HEK293T (cell line): ENCODE results near the gene MAD1L1.

ENCODE experiments used
- CTCF ChIA-PET: fragments of 350-600 bp; formaldehyde crosslinking; extraction: SDS; loops from one replicate; lab custom pipeline; 2021; ENCODE audit warnings: antibody characterized with exemption, inconsistent platforms; lab: Yijun Ruan, JAX
- POLR2A ChIA-PET: fragments of 350-600 bp; formaldehyde crosslinking; extraction: SDS; loops from one replicate; lab custom pipeline; 2020; ENCODE audit warnings: antibody characterized with exemption, inconsistent platforms; lab: Yijun Ruan, JAX
- DNase-seq: peaks from one replicate; pipeline ENCODE4 v3.0.0; 2012; ENCODE audit warnings: mixed read lengths; ENCODE audit errors: extremely low spot score
- ARNT ChIP-seq: fragments of 450-650 bp; IDR thresholded peaks from 2 replicates; pipeline ENCODE4 v1.6.1; 2017; ENCODE audit warnings: mild to moderate bottlenecking
- BHLHE40 ChIP-seq: fragments of 450-650 bp; IDR thresholded peaks from 2 replicates; pipeline ENCODE4 v1.6.1; 2016; ENCODE audit warnings: mild to moderate bottlenecking, moderate library complexity, borderline replicate concordance
- CTBP1 ChIP-seq: fragments of 450-650 bp; IDR thresholded peaks from 2 replicates; pipeline ENCODE4 v1.6.1; 2016; ENCODE audit warnings: borderline replicate concordance
- ELF4 ChIP-seq: fragments of 450-650 bp; IDR thresholded peaks from 2 replicates; pipeline ENCODE4 v1.6.1; 2017; ENCODE audit warnings: antibody characterized with exemption
- FOXA1 ChIP-seq: fragments of 450-650 bp; IDR thresholded peaks from 2 replicates; pipeline ENCODE4 v1.6.1; 2016; ENCODE audit warnings: mild to moderate bottlenecking
- FOXK2 ChIP-seq: fragments of 450-650 bp; IDR thresholded peaks from 2 replicates; pipeline ENCODE4 v1.6.1; 2016; ENCODE audit warnings: mild to moderate bottlenecking
- FOXM1 ChIP-seq: fragments of 450-650 bp; IDR thresholded peaks from 2 replicates; pipeline ENCODE4 v1.6.1; 2017; ENCODE audit warnings: mild to moderate bottlenecking, borderline replicate concordance
- HDGF ChIP-seq: fragments of 450-650 bp; IDR thresholded peaks from 2 replicates; pipeline ENCODE4 v1.6.1; 2017; ENCODE audit warnings: antibody characterized with exemption, borderline replicate concordance
- L3MBTL2 ChIP-seq: fragments of 450-650 bp; conservative IDR thresholded peaks from 2 replicates; pipeline ENCODE4 v1.6.1; 2016; ENCODE audit warnings: mild to moderate bottlenecking
- LEF1 ChIP-seq: fragments of 450-650 bp; IDR thresholded peaks from 2 replicates; pipeline ENCODE4 v1.6.1; 2017; ENCODE audit warnings: mild to moderate bottlenecking, borderline replicate concordance
- NFRKB ChIP-seq: fragments of 450-650 bp; IDR thresholded peaks from 2 replicates; pipeline ENCODE4 v1.6.1; 2016; ENCODE audit warnings: mild to moderate bottlenecking, moderate library complexity
- SP1 ChIP-seq: fragments of 450-650 bp; IDR thresholded peaks from 2 replicates; pipeline ENCODE4 v1.6.1; 2017
- SUZ12 ChIP-seq: fragments of 450-650 bp; IDR thresholded peaks from 2 replicates; pipeline ENCODE4 v1.6.1; 2016; ENCODE audit warnings: mild to moderate bottlenecking
- TARDBP ChIP-seq: fragments of 450-650 bp; IDR thresholded peaks from 2 replicates; pipeline ENCODE4 v1.6.1; 2016
- ZNF384 ChIP-seq: fragments of 450-650 bp; IDR thresholded peaks from 2 replicates; pipeline ENCODE4 v1.6.1; 2016
- TF ChIP-seq, protein P1 (sequence below): fragments of 450-650 bp; IDR thresholded peaks from 2 replicates; pipeline ENCODE4 v1.6.1; 2016

Gene MAD1L1

DNA sequence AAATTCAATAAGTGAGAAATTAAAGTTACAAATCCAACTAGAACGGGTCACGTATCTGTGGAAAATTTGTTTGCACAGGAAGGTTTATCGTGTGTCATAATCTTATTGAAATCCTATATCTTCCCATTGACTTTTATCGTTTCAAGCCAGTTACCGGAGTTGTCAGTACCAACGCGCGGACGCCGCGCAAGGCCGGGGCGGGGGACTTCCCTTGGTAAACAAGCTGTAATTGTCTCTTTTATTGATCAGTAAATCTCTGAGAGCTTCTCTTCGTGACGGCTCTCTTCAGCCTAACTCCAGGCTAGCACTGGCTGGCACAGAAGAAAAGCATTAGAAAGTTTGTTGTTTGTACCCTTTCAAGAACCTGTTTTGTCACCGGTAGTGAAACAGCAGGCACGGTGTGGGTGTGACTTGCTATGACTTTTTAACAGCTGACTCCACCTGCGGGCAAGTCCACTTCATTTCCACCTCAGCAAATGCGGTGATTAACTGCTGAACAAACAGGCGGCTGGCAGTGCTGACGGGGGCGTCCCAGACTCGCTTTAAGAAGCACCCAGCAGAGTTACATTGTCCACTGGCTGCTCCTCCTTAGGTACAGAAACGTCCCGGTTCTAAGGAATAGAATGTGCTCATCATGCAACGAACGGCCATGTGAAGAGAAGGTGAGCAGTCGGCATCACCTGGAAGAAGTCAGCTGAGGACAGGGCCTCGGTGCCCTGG is 215.8 kb downstream of the MAD1L1 start:
- TF ChIP-seq HDGF = no peak
- TF ChIP-seq BHLHE40 = no peak
- TF ChIP-seq, protein P1, sequence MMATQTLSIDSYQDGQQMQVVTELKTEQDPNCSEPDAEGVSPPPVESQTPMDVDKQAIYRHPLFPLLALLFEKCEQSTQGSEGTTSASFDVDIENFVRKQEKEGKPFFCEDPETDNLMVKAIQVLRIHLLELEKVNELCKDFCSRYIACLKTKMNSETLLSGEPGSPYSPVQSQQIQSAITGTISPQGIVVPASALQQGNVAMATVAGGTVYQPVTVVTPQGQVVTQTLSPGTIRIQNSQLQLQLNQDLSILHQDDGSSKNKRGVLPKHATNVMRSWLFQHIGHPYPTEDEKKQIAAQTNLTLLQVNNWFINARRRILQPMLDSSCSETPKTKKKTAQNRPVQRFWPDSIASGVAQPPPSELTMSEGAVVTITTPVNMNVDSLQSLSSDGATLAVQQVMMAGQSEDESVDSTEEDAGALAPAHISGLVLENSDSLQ = peak; percentile 22; the same call in 1 of the 2 replicates
- no peak for TF ChIP-seq ZNF384
- no peak for TF ChIP-seq SP1
- TF ChIP-seq TARDBP = no peak
- TF ChIP-seq FOXM1 = no peak
- no peak for TF ChIP-seq ARNT
- CTCF ChIA-PET = no interaction called here
- DNase-seq = no peak
- POLR2A ChIA-PET = no interaction called here

DNA sequence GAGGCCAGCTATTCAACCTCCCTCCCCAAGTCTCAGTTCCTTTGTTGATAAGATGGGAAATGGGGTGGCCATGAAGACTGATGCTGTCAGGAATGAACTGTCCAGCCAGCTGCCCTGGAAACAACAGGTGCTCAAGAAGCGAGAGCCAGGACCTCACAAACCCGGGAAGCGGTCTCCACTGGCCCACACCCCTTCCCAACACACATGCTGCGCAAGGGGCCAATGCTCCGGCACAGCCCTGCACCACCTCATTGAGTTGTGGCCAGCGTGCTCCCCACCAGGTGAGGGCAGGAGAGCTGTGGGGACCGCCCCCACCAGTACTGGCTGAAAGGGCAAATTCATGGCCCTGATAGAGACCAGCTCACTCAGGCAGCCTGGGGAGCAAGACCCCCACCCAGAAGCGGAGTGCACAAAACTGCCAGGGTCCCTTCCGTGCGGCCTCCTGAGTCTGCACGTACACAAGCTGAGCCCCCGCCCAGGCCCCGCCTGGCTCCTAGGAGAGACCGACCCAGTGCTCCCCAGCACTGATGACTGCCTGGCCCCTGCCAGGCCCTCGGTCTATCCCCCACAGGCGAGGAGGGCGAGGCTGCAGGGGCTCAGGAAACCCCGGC is 216.6 kb downstream of the MAD1L1 start:
- POLR2A ChIA-PET = no interaction called here
- DNase-seq = no peak
- CTCF ChIA-PET = interaction anchor here (0.6 kb wide), 1 partner anchor 233 kb away, joined by 3 read pairs; no protein-coding TSS in a partner anchor
- TF ChIP-seq TARDBP (no peak), FOXM1 (no peak), SP1 (no peak), L3MBTL2 (no peak), ZNF384 (no peak), FOXK2 (no peak), FOXA1 (no peak), BHLHE40 (no peak), NFRKB (no peak), ARNT (no peak), ELF4 (no peak)
- TF ChIP-seq, protein P1 = no peak

DNA sequence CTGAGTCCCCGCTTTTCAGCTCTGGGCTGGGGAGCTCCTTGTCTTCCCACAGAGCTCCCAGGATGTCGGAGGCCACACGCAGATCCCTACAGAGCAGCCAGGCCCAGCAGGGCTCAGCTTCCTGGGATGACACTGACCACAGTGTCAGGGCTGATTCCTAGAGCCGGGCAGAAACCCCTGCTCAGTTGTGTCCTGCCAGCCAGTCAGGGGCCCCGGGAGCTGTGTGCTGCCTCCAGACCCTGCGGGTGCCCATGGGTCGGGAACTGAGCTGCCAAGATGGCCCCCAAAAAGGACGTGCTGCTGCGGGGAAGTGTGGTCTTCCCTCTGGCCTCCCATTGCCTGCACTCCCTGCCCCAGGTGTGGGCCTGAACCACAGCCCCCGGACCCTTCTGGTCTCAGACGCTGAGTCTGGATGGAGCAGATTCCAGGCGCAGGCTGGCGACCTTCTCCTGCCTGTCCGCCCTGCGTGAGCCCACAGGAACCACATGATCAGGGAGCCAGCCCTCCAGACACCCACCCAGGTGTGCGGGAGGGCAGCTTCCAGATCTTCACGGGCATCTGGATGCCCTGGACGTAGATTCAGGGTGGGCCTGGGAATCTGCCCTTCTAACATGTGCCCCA is 217.4 kb downstream of the MAD1L1 start:
- ChIA-PET POLR2A (no interaction called here), CTCF (interaction anchor here (0.6 kb wide), 1 partner anchor 233 kb away, joined by 3 read pairs; no protein-coding TSS in a partner anchor)
- TF ChIP-seq HDGF (no peak), CTBP1 (no peak), FOXA1 (no peak)
- no peak for DNase-seq

DNA sequence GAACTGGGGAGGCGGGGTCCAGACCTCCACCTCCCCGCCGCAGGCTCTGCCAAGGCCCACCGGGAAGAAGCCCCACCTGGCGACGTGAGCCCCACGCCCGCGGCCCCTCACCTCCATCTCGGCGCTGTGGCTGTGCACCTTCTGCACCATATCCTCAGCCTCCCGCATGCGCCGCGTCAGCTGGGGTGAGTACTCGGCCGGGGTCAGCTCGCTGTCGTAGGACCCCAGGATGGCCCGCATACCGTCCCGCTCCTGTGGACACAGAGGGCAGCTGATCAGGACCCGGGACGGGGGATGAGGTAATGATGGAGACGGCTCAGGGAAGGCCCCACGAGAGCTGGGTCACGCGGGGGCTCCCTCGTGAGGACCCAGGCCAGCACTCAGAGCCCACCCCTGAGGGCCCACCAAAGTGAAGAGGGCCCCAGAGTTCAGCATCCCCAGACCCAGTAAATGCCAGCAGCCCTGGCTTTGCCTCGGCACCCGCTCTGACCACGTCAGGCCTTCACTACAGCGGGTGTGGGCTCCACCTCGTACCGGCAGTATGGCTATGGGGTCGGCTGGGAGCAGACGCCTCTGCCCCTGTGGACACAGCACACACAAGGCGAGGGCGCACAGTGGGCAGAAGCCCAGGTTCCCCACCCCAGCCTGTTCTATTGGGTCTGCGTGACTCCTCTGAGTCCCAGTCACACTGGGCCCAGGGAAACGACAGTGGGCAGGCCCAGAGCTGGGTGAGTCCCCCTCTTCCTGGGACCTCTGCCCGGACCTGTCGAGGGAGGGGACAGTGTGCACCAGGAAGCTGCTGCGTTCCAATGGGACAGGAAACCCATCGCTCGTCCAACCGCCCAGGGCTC is 218.1 kb downstream of the MAD1L1 start:
- CTCF ChIA-PET = no interaction called here
- no peak for DNase-seq

DNA sequence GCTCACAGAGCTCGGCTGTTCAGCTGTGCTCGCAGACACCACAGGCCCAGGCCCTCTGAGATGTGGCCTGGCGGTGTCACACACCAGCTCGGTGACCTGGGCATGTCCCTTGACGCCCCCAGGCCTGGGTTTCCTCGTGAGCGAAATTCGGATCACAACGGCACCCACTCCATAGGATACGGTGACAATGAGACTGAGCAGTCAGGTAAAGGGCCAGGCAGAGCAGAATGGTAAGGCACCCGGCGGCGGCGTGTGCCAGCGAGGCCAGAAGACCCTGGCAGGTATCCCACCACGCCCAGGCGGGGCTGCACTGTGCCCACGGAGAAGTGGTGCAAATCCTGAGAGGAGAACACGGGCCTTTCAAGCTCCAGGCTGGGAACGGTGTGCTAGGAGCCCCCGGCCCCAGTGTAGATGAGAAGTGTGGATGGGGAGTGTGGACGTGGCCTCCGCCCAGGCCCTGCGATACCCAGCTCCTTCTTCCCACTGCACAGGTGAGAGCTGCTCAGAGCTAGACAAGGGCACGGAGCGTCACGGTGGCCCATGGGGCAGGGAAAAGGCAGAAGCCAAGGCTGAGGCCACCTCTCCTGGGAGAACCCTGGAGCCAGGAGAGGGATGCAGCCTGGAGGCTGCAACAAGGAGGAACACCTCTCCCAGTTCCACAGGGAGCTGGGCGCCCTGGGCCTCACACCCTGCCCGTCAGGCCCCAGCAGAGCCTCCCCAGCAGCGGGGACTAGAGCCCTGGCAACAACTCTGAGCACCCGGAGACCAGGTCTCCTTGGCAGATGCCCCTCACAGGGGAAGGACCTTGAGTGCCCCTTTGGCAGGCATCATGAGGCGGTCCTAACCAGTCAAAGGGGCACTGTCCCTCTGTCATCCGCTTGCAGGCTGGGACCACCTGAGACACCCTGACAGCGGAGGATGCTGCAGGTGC is 219.1 kb downstream of the MAD1L1 start:
- CTCF ChIA-PET = no interaction called here
- TF ChIP-seq LEF1 = no peak
- TF ChIP-seq TARDBP = no peak
- no peak for TF ChIP-seq CTBP1
- TF ChIP-seq SUZ12 = no peak
- TF ChIP-seq SP1 = no peak
- TF ChIP-seq, protein P1 = no peak
- no peak for TF ChIP-seq NFRKB
- no peak for TF ChIP-seq L3MBTL2
- TF ChIP-seq HDGF = no peak
- no peak for TF ChIP-seq ARNT
- TF ChIP-seq ZNF384 = no peak
- POLR2A ChIA-PET = no interaction called here
- no peak for DNase-seq

More for the DNA sequence above, 218.1 kb downstream of the MAD1L1 start:
- POLR2A ChIA-PET = no interaction called here
- no peak for TF ChIP-seq SP1
- no peak for TF ChIP-seq LEF1
- TF ChIP-seq L3MBTL2 = no peak
- TF ChIP-seq FOXA1 = no peak
- TF ChIP-seq HDGF = no peak
- TF ChIP-seq ELF4 = no peak
- TF ChIP-seq TARDBP = no peak
- TF ChIP-seq BHLHE40 = no peak
- TF ChIP-seq FOXM1 = no peak
- no peak for TF ChIP-seq SUZ12
- TF ChIP-seq, protein P1 = no peak
- no peak for TF ChIP-seq ARNT
- TF ChIP-seq CTBP1 = no peak
